GM19397 (cell line): ENCODE results near the gene CPT1B.
"Not testable (repeated sequence)": the region's sequence is repeated elsewhere in the genome, so short reads cannot be mapped to it uniquely, and the experiment has no call there.

ENCODE experiments used
- ATAC-seq: cut with Tn5 transposase; IDR thresholded peaks from one replicate; pipeline ENCODE4 v1.9.1; 2021; ENCODE audit warnings: mild to moderate bottlenecking, moderate library complexity; ENCODE audit not compliant: unreplicated experiment

The CPT1B gene

GRCh38 chr22:50547263-50547985, 30.8 kb downstream of the CPT1B start:
- ATAC-seq = no peak

- ATAC-seq = no peak
Observed at GRCh38 chr22:50546326-50547262, 31.6 kb downstream of the CPT1B start.

GRCh38 chr22:50545522-50546325, 32.5 kb downstream of the CPT1B start, which contains the start of gene KLHDC7B:
TSS of gene KLHDC7B (plus strand) at chr22:50545899. CDS start at chr22:50546244, 345 bp downstream.
- ATAC-seq = no peak

GRCh38 chr22:50544746-50545253, 33.4 kb downstream of the CPT1B start:
- ATAC-seq = no peak

- no peak for ATAC-seq
Observed at GRCh38 chr22:50544078-50544745, 34.0 kb downstream of the CPT1B start.

GRCh38 chr22:50542416-50542927, 35.8 kb downstream of the CPT1B start:
- ATAC-seq = no peak

- ATAC-seq = not testable (repeated sequence)
Observed at GRCh38 chr22:50541667-50542026, 36.6 kb downstream of the CPT1B start.

- no peak for ATAC-seq
Observed at GRCh38 chr22:50540381-50540780, 37.8 kb downstream of the CPT1B start.

- no peak for ATAC-seq
Observed at GRCh38 chr22:50537765-50538164, 40.5 kb downstream of the CPT1B start.

GRCh38 chr22:50536226-50536625, 42.0 kb downstream of the CPT1B start:
- no peak for ATAC-seq

GRCh38 chr22:50535113-50535512, 43.1 kb downstream of the CPT1B start:
- no peak for ATAC-seq

GRCh38 chr22:50533856-50534711, 44.1 kb downstream of the CPT1B start:
- ATAC-seq = not testable (repeated sequence)

GRCh38 chr22:50532824-50533796, 45.1 kb downstream of the CPT1B start:
- ATAC-seq = no peak

GRCh38 chr22:50531962-50532674, 46.1 kb downstream of the CPT1B start:
- ATAC-seq = no peak

- ATAC-seq = no peak
Observed at GRCh38 chr22:50531546-50531961, 46.7 kb downstream of the CPT1B start.

GRCh38 chr22:50530877-50531545, 47.2 kb downstream of the CPT1B start:
- no peak for ATAC-seq

- no peak for ATAC-seq
Observed at GRCh38 chr22:50530580-50530876, 47.7 kb downstream of the CPT1B start.
